HK-2 (cell line): ENCODE data around the gene SYTL4.
"Not testable (repeated sequence)": the region's sequence is repeated elsewhere in the genome, so short reads cannot be mapped to it uniquely, and the experiment has no call there.

ENCODE experiments used
- DNase-seq: peaks from one replicate; pipeline ENCODE4 v3.0.0-alpha.2; 2018; ENCODE audit not compliant: unreplicated experiment

SYTL4 gene

DNA sequence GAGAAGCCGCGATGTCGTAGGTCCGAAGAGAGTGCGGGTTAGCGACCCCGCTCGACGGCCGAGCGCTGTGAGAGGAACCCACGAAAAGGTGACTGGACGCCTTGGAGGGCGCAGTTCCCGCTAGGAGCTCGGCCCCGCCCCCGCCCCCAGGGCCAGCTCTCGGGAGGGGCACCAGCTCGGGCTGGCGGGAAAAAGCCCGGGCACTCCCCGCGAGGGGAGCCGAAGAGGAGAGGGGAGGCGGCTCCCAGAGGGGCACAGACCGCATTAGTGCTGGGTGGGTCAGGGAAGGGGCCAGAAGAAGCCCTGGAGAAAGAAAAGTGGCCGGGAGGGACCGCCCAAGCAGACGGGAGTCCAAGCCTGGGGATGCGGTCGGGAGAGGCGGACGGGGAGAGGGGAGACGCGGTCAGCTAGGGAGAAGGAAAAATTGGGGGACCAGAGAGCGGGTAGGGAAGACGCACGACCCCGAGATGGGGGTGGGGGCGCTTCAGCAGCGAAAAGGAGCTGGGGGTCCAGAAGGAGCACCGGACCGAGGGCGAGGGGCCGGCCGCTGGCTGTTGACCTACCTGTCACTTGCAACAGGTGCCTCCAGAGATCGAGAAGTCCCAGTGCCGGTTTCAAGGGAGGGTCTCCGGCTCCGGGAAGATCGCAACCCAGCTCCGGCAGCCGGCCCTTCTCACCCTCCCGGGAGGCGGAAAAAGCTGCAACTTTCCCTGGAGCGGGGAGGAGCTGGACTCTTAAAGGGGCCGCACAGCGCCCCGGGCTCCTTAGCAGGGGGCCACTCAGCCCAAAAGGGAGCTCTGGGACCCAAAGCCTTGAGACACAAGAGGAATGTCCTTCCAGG lies at the start of gene SYTL4:
Gene SYTL4 (minus strand): TSS at position 681 of the 841 bp plus-strand sequence. CDS start 30,084 bp downstream, outside the sequence.
- DNase-seq: peak; percentile 26

DNA sequence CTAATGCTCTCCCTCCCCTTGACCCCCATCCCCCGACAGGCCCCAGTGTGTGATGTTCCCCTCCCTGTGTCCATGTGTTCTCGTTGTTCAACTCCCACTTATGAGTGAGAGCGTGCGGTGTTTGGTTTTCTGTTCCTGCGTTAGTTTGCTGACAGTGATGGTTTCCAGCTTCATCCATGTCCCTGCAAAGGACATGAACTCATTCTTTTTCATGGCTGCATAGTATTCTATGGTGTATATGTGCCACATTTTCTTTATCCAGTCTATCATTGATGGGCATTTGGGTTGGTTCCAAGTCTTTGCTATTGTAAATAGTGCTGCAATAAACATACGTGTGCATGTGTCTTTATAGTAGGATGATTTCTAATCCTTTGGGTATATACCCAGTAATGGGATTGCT lies 37.5 kb upstream of the SYTL4 start:
- DNase-seq: not testable (repeated sequence)

DNA sequence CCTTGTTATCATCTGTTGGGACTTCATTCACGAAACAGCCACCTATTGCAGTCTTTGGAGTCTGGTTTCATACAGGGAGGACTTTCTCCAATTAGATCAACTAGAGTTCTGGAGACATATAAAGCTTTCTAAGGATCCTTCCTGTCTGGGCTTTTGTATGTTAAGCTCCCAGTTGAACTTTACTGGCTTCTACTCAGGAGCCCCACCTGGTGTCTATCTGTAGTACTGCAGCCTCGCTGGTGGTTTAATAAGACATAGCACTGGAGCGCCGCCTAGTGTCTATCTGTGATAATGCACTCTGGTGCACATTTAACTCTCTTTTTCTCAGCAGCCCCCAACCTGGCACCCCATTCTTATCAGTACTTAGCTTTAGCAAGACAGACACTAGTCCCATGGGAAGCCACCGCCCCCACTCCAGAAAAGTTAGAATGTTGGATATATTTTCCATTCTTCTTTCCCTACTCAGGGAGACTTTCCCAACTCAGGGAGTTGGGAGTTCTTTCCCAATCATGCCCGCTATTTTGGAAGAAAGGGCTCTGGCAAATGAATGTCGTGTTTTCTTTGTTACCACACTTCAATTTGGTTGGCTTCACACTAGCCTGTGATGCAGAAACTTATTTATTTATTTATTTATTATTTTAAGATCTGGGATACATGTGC lies 36.9 kb upstream of the SYTL4 start:
- peak; percentile 82 for DNase-seq

DNA sequence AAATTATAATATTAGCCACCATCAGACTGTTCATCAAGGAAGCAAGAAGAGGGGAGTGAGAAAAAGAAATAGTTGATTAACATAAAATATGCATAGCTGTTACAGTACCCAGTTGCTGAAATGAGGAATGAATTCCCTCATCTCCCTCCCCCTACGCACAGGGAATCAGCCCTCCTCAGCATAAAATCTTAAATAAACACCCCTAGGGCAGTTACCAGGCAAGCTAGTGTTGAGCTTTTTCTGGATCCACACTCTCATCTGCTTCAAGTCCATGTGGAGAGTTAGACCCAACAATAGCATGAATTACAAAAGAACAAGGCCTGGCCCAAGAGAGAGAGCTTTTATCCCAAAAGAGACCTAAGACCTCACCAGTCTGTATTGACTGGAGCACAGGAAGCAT lies 19.0 kb upstream of the SYTL4 start:
- DNase-seq: no peak

DNA sequence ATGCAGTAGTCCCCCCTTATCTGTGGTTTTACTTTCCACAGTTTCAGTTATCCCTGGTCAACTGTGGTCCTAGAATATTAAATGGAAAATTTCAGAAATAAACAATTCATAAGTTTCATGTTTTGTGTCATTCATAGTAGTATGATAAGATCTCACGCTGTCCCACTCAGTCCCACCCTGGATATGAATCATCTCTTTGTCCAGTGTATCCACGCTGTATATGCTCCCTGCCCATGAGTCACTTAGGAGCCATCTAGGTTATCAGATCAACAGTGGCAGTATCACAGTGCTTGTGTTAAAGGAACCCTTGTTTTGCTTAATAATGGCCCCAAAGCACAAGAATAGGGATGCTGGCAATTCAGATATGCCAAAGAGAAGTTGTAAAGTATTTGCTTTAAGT lies 16.2 kb upstream of the SYTL4 start:
- no peak for DNase-seq

DNA sequence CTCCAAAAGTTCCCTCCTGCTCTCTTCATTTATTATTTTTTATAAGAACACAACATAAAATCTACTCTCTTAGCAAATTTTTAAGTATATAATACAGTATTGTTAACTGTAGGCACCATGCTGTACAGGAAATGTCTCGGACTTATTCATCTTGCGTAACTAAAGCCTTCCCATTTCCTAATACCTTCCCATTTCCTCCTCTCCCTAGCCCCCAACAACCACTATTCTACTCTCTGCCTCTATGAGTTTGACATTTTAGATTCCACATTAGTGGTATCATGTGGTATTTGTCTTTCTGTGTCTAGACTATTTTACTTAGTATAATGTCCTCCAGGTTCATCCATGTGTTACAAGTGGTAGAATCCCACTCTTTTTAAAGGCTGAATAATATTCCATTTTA lies 15.8 kb upstream of the SYTL4 start:
- DNase-seq: no peak

DNA sequence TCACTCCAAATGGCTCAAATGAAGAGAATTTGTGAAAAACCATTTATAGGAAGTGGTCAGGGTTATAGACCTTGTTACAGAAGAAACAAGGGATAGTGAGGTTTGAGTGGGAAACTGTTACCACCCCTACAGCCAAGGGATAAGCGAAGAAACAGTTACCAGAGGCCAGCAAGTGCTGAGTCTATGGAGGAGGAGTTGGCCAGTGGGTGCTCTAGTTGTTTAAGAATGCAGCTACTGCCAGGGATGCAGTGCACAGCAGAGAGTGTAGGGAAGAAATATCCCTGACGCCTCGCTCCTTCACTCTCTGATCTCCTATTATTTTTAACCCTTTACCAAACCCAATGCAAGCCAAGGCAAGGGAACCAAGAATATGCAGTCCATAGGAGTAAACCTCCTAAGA lies 15.2 kb upstream of the SYTL4 start:
- no peak for DNase-seq

DNA sequence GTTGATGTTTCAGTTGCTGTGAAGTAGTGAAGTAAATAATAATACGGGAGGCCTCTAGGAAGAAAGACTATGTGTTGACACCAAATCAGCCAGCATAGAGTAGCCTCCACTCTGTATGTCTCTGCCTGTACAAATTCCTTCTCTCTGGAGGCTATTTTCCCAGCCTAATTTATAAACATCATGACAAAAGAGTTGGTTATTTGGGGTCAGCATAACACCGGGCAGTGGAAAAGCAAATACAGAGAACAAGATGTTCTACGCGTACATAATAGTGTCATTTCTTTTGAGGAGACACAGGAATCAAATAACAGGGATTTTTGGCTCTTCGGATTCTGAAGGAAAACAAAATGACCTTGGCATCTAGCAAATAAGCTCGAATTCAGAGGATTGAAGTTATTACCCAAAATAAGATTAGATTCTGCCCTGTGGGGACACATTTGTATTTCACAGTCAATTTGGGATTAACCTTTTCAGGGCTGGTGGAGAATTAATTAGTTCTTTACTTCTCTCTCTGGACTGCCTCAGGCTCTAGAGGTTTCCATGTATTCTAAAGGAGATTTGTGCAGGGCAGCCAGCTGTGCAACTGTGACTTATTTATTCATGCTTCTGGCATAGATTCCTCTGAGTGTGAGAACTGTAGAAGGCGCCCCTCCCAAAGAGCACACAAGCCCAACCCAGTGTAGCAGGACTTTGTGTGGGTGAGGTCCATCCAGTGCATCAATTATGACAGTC lies 14.1 kb upstream of the SYTL4 start:
- DNase-seq: no peak

DNA sequence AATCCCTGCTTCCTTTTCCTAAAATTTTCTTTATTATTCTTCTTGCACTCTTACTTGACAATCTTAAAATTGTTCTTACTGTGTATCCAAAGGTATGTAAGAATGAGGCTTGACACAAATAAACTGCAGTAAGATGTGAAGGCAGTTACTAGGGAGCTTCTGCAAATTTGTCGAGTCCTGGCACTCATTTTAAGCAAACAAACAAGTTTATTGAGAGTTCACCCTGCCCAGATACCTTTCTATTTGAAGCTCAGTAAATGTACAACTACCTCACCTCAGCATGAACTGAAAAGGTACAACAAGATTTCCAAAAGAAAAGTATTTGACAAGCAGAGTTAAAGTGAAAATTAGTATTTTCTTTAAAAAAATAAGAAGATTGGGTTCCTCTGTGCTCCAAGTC lies 13.3 kb upstream of the SYTL4 start:
- DNase-seq: no peak

DNA sequence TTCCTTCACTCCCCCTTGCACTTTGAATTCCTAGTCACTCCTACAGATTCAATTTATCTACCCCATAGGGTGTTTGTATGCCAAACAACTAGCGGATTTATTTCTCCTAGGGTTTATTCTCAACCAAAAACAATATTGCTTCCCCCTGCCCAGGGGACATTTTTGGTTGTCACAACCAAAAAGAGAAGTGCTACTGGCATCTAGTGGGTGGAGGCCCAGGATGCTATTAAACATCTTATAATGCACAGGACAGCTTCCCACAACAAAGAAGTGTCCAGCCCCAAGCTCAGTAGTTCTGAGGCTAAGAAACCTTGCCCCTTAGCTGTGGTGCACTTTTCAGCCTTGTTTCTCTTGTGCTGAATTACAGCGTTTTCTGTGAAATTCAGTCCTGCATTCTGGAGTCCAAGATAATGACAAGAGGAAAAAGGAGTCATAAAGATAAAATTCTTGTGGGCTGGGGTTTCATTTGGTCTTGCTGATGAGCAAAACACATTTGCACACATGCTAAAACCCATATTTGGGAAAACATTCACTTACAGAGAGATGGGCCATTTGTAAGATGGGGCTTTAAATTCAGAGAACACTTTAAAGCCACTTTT lies 11.2 kb upstream of the SYTL4 start:
- DNase-seq: no peak

DNA sequence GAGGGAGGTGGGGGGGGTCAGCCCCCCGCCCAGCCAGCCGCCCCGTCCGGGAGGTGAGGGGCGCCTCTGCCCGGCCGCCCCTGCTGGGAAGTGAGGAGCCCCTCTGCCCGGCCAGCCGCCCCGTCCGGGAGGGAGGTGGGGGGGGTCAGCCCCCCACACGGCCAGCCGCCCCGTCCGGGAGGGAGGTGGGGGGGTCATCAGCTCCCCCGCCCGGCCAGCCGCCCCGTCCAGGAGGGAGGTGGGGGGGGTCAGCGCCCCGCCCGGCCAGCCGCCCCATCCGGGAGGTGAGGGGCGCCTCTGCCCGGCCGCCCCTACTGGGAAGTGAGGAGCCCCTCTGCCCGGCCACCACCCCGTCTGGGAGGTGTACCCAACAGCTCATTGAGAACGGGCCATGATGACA lies 7.9 kb downstream of the SYTL4 start:
- not testable (repeated sequence) for DNase-seq

DNA sequence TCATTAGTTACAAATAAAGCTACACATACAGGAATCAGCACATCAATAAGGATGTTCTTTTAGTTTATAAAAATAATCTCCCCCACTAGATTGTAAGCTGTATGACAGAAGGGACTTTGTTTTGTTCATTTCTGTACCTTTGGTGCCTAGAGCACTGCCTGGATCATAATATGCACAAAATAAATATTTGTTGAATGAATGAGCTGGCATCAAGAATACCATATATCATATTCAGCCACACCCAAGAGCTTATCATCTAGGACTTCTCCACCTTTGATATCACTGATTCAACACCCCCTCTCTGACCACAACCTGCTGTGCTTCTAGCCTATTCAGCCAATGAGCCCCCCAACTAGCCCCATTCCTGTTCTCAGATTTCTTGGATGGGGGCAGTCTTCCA lies 10.6 kb downstream of the SYTL4 start:
- DNase-seq: no peak

DNA sequence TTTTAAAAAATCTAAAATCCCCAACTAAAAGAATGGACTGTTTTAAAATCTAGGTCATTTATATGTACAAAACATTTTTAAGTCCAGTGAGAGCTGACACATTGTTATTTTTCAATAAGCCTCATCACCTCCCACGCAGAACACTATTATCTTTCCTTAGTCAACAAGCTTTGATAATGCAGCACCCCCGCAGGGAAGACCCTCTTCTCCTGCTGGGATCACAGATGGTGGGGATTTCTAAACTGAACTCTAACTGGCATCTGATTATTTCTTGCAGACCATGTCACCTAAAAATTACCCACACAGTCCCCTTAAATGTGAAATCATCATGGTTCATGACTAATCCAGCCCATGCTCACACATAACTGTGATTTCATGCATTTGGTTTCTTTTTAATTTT lies 11.6 kb downstream of the SYTL4 start:
- no peak for DNase-seq

DNA sequence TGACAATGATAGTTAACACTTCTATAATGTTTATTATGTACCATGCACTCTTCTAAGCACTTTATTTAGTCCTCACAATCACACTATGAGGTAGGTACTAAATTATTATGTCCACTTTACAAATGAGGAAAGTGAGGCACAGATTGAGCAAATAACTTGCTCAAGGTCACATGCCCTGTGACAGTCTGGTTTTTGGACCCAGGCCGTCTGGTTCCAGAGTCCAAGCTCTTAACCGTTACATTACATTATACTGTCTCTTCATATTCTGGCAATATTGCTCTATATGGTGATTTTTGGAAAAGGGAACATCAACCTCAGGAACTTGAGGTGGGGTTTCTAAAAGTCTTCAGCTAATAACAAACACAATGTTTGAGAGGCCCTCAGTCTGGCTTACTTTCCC lies 12.8 kb downstream of the SYTL4 start:
- no peak for DNase-seq

DNA sequence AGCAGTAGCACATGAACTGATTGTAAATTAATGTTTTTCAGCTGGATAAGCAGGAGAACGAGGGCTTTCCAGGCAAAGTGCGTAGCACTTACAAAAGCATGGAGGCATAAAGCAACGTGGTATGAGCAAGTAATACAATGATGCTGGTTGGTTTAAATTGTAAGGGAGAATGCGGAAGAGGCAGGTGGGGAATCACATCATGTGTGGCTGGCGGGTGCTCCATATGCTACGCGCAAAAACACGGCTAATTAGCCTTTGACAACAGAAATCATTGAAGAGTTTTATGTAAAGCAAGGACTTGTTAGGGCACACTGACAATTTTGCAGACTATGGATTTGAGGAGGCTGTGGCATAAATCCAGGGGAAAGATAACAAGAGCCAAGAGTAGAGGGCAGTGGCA lies 14.6 kb downstream of the SYTL4 start:
- no peak for DNase-seq

DNA sequence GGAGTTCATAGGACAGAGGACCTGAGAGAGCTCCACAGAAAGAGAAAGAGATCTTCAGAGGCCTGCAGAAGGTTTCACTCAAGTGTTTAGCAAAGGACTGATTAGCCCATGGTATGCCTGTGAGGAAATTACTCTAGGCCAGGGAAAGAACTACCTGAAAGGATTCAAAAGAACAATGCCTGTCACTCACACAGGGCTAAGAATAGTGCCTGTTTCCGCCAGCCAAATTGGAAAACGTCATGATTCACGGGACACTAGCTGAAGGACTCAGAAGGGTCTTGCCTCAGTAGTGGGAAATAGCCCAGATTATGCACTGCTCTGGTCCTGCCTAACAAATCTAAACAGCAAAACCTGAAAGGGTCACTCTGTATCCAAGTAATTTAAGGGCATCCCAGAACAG lies 21.1 kb downstream of the SYTL4 start:
- DNase-seq: no peak

DNA sequence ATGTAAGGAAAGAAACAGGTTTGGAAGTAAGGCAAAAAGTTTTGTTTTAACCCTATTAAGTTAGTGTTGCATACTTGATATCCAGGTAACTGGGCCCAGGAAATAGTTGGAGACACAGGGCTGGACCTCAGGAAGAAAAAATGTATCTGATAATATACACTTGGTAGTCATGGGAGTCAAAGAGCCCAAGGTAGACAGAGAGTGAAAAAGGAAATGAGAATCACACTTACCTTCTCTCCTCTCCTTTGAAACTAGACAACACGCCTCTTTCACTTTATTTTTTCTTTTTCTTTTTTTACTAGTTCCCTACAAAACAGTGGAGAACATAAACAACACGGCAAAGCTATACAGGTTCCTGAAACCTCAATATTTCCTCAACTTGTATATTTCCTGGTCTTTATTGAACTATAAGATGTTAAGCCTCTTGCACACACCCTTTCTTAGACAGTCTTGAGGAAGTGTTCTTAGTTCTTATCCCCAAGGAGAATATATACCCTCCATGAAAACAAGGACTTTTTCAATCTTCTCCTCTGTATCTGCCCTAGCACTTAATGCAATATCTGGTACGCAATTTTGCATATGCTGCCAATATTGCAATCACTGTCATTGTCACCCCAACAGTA lies 27.2 kb downstream of the SYTL4 start:
- no peak for DNase-seq

DNA sequence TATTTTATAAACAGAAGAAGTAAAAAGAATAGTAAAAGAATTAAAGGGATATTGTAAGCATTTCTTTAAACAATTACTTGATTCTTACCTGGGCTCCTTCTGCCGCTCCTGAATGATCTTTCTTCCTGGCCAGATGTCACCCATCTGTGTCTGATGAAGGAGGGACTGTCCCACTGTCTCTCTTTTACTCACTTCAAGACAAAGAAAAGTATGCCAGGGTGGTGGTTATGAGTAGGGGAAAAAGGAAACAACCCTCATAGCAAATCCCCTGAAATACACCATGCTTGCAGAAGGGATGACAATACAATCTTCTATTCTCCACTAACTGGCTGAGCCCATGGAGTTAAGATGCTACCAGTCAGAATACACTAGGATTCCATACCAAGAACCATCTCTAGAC lies 31.1 kb downstream of the SYTL4 start:
- no peak for DNase-seq

DNA sequence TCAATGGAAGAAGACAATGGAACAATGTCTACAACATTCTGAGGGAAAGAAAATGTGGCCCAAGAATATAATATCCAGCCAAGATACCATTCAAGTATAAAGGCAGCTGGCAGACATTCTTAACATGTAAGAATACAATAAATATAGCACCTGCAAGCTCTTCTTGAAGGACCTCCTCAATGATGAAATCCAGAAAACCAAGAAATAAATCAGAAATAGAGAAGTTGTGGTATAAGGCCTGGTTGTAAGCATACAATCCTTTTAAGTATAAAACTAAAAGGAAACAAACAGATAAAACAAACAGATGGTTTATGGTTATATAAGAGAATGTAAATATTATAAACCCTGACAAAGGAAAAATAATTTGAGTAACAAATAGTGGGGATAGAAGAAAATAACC lies 33.4 kb downstream of the SYTL4 start:
- DNase-seq: no peak

DNA sequence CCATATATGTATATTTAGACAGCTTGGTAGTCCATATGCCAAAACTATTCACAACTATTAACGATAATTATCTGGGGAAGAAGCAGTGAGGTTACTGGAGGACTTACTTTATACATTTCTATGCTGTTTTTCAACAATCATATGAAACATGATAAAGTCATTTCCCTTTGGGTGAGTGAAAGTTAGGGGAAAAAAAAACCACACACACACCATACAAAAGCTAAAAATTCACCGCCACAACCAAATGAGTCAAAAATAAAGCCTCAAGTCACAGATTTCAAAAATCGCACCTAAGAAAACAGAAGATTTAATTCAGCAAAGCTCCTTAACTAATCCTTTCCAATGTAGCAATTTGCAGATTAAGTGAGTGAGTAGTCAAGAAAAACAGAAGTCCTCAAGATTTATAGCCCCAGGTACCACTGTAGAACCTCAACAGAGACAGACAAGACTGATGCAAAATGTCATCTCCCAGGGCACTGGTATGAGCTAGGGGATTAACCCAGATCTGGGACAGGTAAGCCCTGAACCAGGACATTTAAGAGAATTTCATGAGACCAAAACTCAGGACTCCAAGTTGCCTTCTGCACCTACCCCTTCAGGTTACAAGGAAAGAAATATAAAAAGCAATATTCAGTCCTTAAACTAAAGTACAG lies 35.1 kb downstream of the SYTL4 start:
- no peak for DNase-seq

DNA sequence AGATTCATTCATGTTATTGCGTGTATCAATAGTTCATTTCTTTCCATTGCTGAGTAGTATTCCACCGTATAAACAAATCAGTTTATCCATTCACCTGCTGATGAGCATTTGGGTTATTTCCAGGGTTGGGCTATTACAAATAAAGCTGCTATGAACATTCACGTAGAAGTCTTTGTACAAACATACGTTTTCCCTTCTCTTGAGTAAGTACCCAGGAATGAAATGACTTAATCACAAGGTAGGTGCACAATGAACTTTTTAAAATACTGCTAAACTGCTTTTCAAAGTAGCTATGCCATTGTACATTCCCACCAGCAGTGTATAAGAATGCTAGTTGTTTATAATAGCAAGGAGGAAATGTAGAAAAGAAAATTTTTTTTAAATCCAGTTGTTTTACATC lies 35.9 kb downstream of the SYTL4 start:
- no peak for DNase-seq
